Kidney (tissue), 14 donors: ENCODE data around the gene RNF11. TPM values are rescaled to one million over a fixed set of nuclear protein-coding genes. Genes with fewer than 3 reads are reported as not detected.

Experiments
- DNase-seq, 5 donors: peaks; one replicate each; pipeline ENCODE4 v3.0.0-alpha.2; 2013 to 2020
- FAIRE-seq: peaks from 2 replicates; lab custom pipeline; 2012; peaks lifted over from hg19 to GRCh38; lab: Jason Lieb, UNC
- H3K27ac ChIP-seq, 2 donors: one replicate each; pipeline ENCODE4 v1.7.0; 2013; ENCODE audit warnings: low read depth in 2 of 2, low read length in 2 of 2, inconsistent platforms in 1 of 2
- H3K27me3 ChIP-seq: one replicate; pipeline ENCODE4 v1.7.1; 2013; ENCODE audit warnings: low read length, inconsistent platforms; ENCODE audit not compliant: control insufficient read depth, insufficient read depth
- H3K36me3 ChIP-seq, 3 donors: one replicate each; pipeline versions ENCODE4 v1.7.0 to v1.7.1; 2013; ENCODE audit warnings: low read length in 3 of 3, control low read depth in 1 of 3, inconsistent platforms in 1 of 3; ENCODE audit not compliant: insufficient read depth in 3 of 3, control insufficient read depth in 2 of 3
- H3K4me1 ChIP-seq, 3 donors: one replicate each; pipeline versions ENCODE4 v1.7.0 to v1.7.1; 2013; ENCODE audit warnings: low read length in 3 of 3, inconsistent platforms in 1 of 3, low read depth in 1 of 3; ENCODE audit not compliant: control insufficient read depth in 2 of 3, insufficient read depth in 2 of 3
- H3K4me3 ChIP-seq, 3 donors: one replicate each; pipeline versions ENCODE4 v1.7.0 to v1.8.1; 2013; ENCODE audit warnings: low read length in 3 of 3, control low read depth in 1 of 3, inconsistent platforms in 1 of 3
- H3K9ac ChIP-seq, 3 donors: one replicate each; pipeline versions ENCODE4 v1.7.0 to v1.7.1; 2013; ENCODE audit warnings: low read length in 3 of 3, control low read depth in 1 of 3, inconsistent platforms in 1 of 3
- H3K9me3 ChIP-seq, 3 donors: one replicate each; pipeline versions ENCODE4 v1.7.0 to v1.7.1; 2013; ENCODE audit warnings: low read length in 3 of 3, control low read depth in 1 of 3, inconsistent platforms in 1 of 3; ENCODE audit not compliant: control insufficient read depth in 2 of 3, insufficient read depth in 1 of 3
- CTCF ChIP-seq: IDR thresholded peaks from 3 replicates; pipeline ENCODE4 v1.5.1; 2012; ENCODE audit warnings: mild to moderate bottlenecking, moderate library complexity, borderline replicate concordance; ENCODE audit not compliant: insufficient read depth; ENCODE audit errors: extremely low read depth
- intact Hi-C: fragments of 100-400 bp; cut with DNase I; formaldehyde crosslinking; loops from one replicate; pipeline ENCODE4 v1.11.1; 2022
- polyA plus RNA-seq: library from polyadenylated mRNA; stranded (reverse); fragments of 350-450 nt; fragmentation: Illumina TruSeq; extraction: RNeasy Lipid Tissue Mini Kit (QIAGEN cat#74804); gene quantifications from one replicate; pipeline ENCODE4 v1.2.3, GENCODE V29; 2014; ENCODE audit warnings: low read depth, low replicate concordance; ENCODE audit not compliant: insufficient read depth
- total RNA-seq: library from RNA; stranded (reverse); fragmentation: NEBNext Ultra II Directional; extraction: Animal tissue kit (Norgen Biotek cat#: 25700); gene quantifications from one replicate; pipeline ENCODE4 v1.2.1, GENCODE V29; 2021
- donor health status: control.
- donor health status: control.
- donor health status: control.
- donor health status: control.
- donor health status: control.
- donor health status: DM: yes; HTN: yes; CAD: no.
- donor health status: Normal renal cell carcinoma (clear cell type).

RNF11 gene
- total and polyA plus RNA-seq, 2 donors from 2014 or later = 62.5 to 105 TPM

- H3K4me1 ChIP-seq = no peaks in the 10 kb centered on the region
- H3K27ac ChIP-seq = no peak overlapping the region
- intact Hi-C loops = no loop called here
- H3K27me3 ChIP-seq = no peaks in the 10 kb centered on the region
- H3K9ac ChIP-seq = no peak overlapping the region
- no peak for TF ChIP-seq CTCF
- no peak overlapping the region for H3K4me3 ChIP-seq
- DNase-seq (no peak), FAIRE-seq (no peak)
- no peaks in the 10 kb centered on the region for H3K36me3 ChIP-seq
- no peaks in the 10 kb centered on the region for H3K9me3 ChIP-seq
These were observed 38.6 kb downstream of the RNF11 start for GRCh38 chr1:51274676-51275075.

- Histone ChIP-seq H3K27me3 (no peaks in the 10 kb centered on the region), H3K4me1 (no peaks in the 10 kb centered on the region), H3K27ac (no peak overlapping the region), H3K4me3 (no peak overlapping the region), H3K9me3 (no peaks in the 10 kb centered on the region), H3K36me3 (no peaks in the 10 kb centered on the region), H3K9ac (no peak overlapping the region)
- intact Hi-C loops = no loop called here
- DNase-seq (peak in 2 of 5 donors; percentile 21 to 25), FAIRE-seq (no peak)
- no peak for TF ChIP-seq CTCF
These were observed 40.2 kb downstream of the RNF11 start for GRCh38 chr1:51276286-51276685.

DNA sequence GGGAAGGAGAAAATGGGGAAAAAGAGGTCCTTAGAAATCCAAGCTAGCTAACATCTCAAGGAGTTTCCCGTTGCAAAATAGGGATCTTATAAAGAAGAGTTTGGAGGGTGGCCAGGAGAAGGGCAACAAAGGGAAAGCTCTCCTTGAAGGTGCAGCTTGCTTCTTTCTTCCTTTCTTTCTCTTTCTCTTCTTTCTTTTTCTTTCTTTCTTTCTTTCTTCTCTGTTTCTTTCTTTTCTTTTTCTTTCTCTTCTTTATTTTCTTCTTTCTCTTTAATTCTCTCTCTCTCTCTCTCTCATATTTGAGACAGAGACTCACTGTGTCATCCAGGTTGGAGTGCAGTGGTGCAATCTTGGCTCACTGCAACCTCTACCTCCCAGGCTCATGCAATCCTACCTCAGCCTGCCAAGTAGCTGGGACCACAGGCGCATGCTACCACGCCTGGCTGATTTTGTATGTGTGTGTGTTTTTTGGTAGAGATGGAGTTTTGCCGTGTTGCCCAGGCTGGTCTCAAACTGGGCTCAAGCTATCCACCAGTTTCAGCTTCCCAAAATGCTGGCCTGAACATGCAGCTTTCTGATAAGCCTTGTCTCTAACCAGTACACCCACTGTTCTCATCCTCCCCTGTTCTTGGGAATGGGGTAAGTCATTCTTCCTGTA is 44.4 kb downstream of the RNF11 start:
- no peak for TF ChIP-seq CTCF
- FAIRE-seq (no peak), DNase-seq (no peak)
- Histone ChIP-seq H3K4me1 (peaks cover 0 to 11% (median 0%) of the 10 kb centered on the region in 3 donors), H3K9me3 (no peaks in the 10 kb centered on the region), H3K4me3 (no peak overlapping the region), H3K27me3 (no peaks in the 10 kb centered on the region), H3K9ac (no peak overlapping the region), H3K36me3 (no peaks in the 10 kb centered on the region), H3K27ac (no peak overlapping the region)
- intact Hi-C loops = no loop called here

GRCh38 chr1:51281807-51282206 is 45.7 kb downstream of the RNF11 start:
- FAIRE-seq (no peak), DNase-seq (no peak)
- H3K27me3 ChIP-seq = no peaks in the 10 kb centered on the region
- no peak for TF ChIP-seq CTCF
- no peaks in the 10 kb centered on the region for H3K36me3 ChIP-seq
- intact Hi-C loops = no loop called here
- no peak overlapping the region for H3K9ac ChIP-seq
- H3K4me1 ChIP-seq = peaks cover 0 to 11% (median 0%) of the 10 kb centered on the region in 3 donors
- H3K27ac ChIP-seq = no peak overlapping the region
- no peaks in the 10 kb centered on the region for H3K9me3 ChIP-seq
- no peak overlapping the region for H3K4me3 ChIP-seq
